ENCODE measurements around the gene LIN52. TPM values are rescaled to one million over a fixed set of nuclear protein-coding genes. Genes with fewer than 3 reads are reported as not detected.

The LIN52 gene
- total RNA-seq, 2 donors from 2014 or later, result 16.4 to 19.0 TPM

- no peak overlapping the region for H3K4me3 Mint-ChIP-seq
Measured at GRCh38 chr14:74249433-74250375, 164.9 kb downstream of the LIN52 start.

More at GRCh38 chr14:74249433-74250375, 164.9 kb downstream of the LIN52 start:
- peaks cover 27% of the 10 kb centered on the region for H3K27me3 ChIP-seq (ENCODE audit: control insufficient read depth, insufficient read depth, low read length, poor library complexity, severe bottlenecking)
- Mint-ChIP-seq H3K36me3 (ENCODE audit: low read depth) (no peaks in the 10 kb centered on the region), H3K4me1 (peaks cover 15% of the 10 kb centered on the region), H3K27me3 (ENCODE audit: insufficient read depth) (peaks cover 43% of the 10 kb centered on the region), H3K27ac (no peak overlapping the region), H3K9me3 (no peaks in the 10 kb centered on the region)
- H3K4me3 ChIP-seq (ENCODE audit: low read length), result no peak overlapping the region
- H3K27ac ChIP-seq (ENCODE audit: low read depth, low read length), result no peak overlapping the region
- H3K36me3 ChIP-seq (ENCODE audit: control insufficient read depth, insufficient read depth, low read length), result no peaks in the 10 kb centered on the region
- WGBS, 2 experiments (ENCODE audit: insufficient coverage in 1 of 2, insufficient read length in 1 of 2), result 82 to 97% methylated on average over 8 to 12 of the region's 12 CpGs
- TF ChIP-seq CTCF (conservative IDR thresholded peaks at IDR 0.05), result no peak
- H3K9me3 ChIP-seq (ENCODE audit: control insufficient read depth, low read length), result no peaks in the 10 kb centered on the region
- DNase-seq, result no peak
- H3K9ac ChIP-seq (ENCODE audit: extremely low read depth, low read length, poor library complexity, severe bottlenecking), result no peak overlapping the region
- no peaks in the 10 kb centered on the region for H3K4me1 ChIP-seq (ENCODE audit: control insufficient read depth, insufficient read depth, low read length)

Other genes starting within 250 kb of the LIN52 start
- 10 to 100 TPM in 1 of 2 donors, 1 to 10 TPM in 1; 7.7 to 21.5 TPM for gene PTGR2, start 233.1 kb upstream of the LIN52 start, total RNA-seq
- gene ZNF410, start 198.1 kb upstream of the LIN52 start, total RNA-seq, result 10 to 100 TPM; 34.2 to 40.7 TPM
- gene FAM161B, start 134.9 kb upstream of the LIN52 start, total RNA-seq, result 1 to 10 TPM in 1 of 2 donors, under 1 TPM in 1; 0.97 to 1.3 TPM
- 10 to 100 TPM; 18.0 to 18.1 TPM for gene COQ6, start 134.7 kb upstream of the LIN52 start, total RNA-seq
- gene ENTPD5, start 65.7 kb upstream of the LIN52 start, total RNA-seq, result 10 to 100 TPM; 15.6 to 16.5 TPM
- 1 to 10 TPM; 2.6 to 2.9 TPM for gene BBOF1, start 65.6 kb upstream of the LIN52 start, total RNA-seq
- 10 to 100 TPM; 62.0 to 66.2 TPM for gene ALDH6A1, start 503 bp upstream of the LIN52 start, total RNA-seq
- gene VSX2, start 154.5 kb downstream of the LIN52 start, total RNA-seq, result not detected
- 100 to 1,000 TPM; 153 to 239 TPM for gene ABCD4, start 218.0 kb downstream of the LIN52 start, total RNA-seq